GM21576 (cell line): ENCODE measurements around the gene DAZAP2.
A peak's percentile ranks its signal among the peaks of the same experiment; 100 is the strongest.
"Not testable (repeated sequence)": the region's sequence is repeated elsewhere in the genome, so short reads cannot be mapped to it uniquely, and the experiment has no call there.

Experiments used
- ATAC-seq: cut with Tn5 transposase; IDR thresholded peaks from one replicate; pipeline ENCODE4 v1.9.1; 2021; ENCODE audit warnings: mild to moderate bottlenecking, moderate library complexity; ENCODE audit not compliant: unreplicated experiment

The DAZAP2 gene

GRCh38 chr12:51246254-51246853 is 7.7 kb downstream of the DAZAP2 start:
- no peak for ATAC-seq

DNA sequence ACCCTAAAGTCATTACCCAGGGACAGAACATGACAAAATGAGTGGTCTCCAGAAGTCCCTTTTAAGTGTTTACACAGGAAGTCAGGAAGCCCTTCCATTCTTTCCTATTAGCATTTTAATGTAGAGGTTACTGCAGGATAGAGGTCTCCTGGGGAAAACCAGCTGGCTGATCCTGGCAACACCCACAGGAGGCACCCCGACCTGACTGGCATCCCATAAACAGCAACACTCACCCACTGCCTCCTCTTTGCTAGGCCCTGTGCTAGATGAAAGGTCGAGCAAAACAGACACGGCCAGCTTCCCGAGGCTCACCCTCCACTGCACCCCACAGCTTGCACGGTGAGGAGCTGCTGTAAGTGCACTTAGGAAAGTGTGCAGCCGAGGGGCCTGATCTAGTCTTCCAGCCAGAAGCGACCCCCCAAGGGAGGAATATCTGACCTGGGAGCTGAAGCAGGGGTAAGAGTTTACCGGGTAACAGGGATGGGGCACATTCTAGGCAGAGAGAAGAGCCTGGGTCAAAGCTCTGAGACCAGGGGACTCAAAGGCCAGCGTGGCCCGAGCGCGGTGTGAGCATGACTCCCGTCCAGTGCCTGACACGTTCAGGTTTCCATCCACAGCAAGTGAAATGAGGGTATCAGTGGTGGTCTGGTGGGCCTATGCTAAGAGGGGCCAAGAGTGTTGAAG is 9.0 kb downstream of the DAZAP2 start:
- no peak for ATAC-seq

GRCh38 chr12:51253276-51253675 is 14.7 kb downstream of the DAZAP2 start:
- ATAC-seq, result no peak

- ATAC-seq, result no peak
Measured at GRCh38 chr12:51254536-51254935, 15.9 kb downstream of the DAZAP2 start.

GRCh38 chr12:51259600-51259999 is 21.0 kb downstream of the DAZAP2 start:
- ATAC-seq, result not testable (repeated sequence)

GRCh38 chr12:51262758-51263177 is 24.1 kb downstream of the DAZAP2 start:
- no peak for ATAC-seq

- ATAC-seq, result no peak
Measured at GRCh38 chr12:51263341-51263740, 24.7 kb downstream of the DAZAP2 start.

DNA sequence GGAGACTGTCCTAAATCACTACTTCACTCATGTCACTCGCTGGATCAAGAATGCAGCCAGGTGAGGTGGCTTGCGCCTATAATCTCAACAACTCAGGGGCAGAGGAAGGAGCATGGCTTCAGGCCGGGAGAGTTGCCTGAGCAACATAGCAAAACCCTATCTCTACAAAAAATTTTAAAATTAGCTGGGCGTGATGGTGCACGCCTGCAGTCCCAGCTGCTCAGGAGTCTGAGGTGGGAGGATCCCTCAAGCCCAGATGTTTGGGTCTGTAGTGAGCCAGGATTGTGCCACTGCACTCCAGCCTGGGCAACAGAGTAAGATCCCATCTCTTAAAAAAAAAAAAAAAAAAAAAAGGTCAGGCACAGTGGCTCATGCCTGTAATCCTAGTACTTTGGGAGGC is 25.7 kb downstream of the DAZAP2 start:
- no peak for ATAC-seq

GRCh38 chr12:51265024-51265423 is 26.4 kb downstream of the DAZAP2 start:
- no peak for ATAC-seq

GRCh38 chr12:51269174-51270066 is 30.8 kb downstream of the DAZAP2 start:
- peak; percentile 42 for ATAC-seq

GRCh38 chr12:51270067-51270950 is 31.7 kb downstream of the DAZAP2 start, which contains the start of gene SMAGP:
Gene SMAGP, minus strand, starts transcription at chr12:51270415. Its CDS starts 1,137 bp downstream, at chr12:51269278.
- peak; percentile 60 for ATAC-seq

DNA sequence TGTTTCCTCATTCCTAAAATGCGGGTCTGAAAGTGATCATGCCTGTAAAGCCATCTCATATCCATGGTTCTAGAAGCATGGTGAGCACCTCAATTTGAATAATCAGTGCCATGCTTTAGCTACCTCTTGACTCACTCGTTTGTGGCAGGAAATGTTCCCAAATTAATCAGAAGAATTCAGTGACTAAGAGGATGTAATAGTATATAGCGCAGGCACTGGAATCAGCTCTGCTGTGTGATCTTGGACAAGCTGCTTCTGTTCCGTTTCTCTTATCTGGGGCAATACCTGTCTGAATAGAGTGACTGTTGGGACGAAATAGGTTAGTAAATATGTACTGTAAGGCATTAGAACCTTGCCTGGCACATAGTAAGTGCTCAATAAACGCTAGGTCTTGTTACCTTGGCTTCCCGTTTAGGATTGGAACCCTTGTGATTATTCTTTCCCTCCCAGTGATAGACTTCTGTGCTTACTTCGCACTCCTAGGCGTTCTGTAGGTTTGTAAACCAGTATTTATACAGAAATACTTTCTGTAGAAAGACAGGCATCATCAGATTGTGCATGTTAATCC is 32.4 kb downstream of the DAZAP2 start:
- no peak for ATAC-seq

DNA sequence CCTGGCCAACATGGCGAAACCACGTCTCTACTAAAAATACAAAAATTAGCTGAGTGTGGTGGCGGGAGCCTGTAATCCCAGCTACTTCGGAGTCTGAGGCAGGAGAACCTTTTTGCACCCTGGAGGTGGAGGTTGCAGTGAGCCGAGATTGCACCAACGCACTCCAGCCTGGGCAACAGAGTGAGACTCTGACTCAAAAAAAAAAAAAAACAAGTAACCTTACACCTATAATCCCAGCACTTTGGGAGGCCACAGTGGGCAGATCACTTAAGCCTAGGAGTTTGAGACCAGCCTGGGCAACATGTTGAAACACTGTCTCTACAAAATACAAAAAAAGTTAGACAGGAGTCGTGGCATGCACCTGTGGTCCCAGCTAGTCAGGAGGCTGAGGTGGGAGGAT is 34.2 kb downstream of the DAZAP2 start:
- ATAC-seq, result not testable (repeated sequence)

- no peak for ATAC-seq
Measured at GRCh38 chr12:51275088-51275487, 36.5 kb downstream of the DAZAP2 start.

DNA sequence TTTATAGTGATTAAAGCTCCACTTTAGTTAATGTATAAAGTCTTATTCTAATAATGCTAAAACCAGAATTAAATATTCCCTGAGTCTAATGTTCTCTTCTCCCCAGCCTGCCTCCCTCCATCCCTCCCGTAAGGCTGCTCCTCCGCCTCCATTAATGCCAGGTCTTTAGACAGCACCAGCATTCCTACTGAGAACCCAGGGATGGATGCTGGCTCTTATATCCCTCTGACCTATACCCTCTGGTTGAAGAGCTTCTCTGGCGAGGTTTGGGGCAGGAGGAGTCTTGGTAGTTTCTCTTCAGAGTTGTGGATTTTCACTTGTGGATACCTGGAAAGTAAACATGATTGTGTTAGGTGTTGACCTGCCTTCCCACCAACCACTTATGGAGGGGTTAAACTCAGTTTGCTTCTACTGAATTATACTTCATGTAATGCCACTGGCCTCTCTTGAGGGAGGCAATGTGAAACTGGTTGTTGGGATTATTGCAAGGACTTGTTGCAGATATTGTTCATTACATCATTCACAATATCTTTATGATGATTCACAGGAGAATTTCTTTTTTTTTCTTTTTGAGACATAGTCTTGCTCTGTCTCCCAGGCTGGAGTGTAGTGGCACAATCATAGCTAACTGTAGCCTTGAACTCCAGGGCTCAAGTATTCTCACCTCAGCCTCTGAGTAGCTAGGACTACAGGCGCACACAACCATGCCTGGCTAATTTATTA is 42.7 kb downstream of the DAZAP2 start:
- no peak for ATAC-seq

DNA sequence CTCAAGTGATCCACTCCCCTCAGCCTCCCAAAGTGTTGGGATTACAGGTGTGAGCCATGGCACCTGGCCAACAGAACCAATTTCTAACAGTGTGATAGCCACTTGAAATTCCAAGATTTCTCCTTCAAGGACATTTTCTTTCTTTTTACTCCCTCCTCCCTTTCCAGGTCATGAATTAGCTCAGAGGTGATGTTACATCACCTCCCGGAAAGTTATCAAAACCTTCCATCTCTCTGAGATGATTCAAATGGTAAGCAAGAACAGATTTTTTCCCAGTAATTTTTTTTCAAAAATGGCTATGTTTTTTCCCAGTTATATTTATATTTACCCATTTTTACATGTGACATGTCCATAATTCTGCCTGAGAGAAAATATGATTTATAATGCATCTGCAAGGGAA is 47.2 kb downstream of the DAZAP2 start:
- ATAC-seq, result no peak

DNA sequence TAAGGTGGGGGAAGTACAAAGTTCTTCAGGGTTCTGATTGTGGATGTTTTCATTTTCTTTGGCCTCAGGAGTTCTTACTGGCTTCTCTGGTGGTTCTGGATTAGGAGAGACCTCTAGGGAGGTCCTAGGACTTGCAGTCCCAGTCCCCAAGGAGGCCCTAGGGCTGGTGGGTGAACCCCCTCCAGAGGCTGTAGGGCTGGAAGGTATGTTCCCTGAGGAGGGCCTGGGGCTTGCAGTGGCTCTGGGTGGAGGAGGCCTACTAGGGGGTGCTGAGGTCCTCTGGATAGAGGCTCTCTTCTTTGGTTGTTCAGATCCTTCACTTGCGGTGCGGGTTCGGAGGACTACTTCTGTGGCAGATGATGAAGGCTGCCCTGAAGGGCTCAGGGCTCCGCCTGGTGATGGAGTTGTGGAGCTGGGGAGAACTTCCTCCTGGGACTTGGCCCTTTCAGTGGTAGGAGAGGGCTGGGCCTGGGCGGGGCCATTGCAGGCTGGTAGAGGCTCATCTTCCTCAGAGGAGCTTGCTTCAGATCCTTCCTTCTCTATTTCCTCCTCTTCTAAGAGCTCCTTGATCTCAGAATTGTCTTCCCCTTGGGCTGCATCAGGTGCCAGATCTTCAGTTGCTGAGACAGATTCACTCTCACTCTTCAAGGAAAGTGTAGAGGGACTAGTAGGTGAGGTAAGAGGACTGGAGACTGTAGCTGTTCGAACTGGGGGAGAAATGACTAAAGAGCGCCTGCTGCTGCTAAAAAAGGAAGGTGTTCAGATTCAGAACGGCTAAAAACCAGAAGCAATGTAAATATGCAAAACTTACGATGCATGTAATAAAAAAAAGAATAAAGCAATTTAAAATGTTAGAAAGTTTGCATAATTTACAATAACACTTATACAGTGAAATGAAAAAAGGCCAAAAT is 53.2 kb downstream of the DAZAP2 start:
- ATAC-seq, result not testable (repeated sequence)
